ENCODE results near the gene SCD.

DNA sequence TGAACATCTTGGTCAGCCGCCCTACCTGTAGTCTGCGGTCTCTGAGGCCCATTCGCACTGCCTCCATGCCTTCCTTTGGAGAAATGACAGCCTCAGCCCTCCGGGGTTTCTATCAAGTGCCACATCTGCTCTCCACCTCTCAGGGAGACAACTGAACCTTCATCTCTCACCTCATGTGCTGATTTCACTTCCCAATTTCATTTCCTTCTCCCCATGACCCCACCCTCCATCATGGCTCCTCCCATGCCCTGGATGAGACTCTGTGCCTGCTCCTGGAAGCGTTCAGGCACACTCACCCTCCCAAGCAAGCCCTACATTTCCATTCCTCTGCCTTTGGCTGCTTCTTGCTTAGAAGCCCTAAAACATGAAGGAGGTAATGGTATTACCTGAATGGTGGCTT is 7.8 kb upstream of the SCD start:
- TF ChIP-seq, protein P1, sequence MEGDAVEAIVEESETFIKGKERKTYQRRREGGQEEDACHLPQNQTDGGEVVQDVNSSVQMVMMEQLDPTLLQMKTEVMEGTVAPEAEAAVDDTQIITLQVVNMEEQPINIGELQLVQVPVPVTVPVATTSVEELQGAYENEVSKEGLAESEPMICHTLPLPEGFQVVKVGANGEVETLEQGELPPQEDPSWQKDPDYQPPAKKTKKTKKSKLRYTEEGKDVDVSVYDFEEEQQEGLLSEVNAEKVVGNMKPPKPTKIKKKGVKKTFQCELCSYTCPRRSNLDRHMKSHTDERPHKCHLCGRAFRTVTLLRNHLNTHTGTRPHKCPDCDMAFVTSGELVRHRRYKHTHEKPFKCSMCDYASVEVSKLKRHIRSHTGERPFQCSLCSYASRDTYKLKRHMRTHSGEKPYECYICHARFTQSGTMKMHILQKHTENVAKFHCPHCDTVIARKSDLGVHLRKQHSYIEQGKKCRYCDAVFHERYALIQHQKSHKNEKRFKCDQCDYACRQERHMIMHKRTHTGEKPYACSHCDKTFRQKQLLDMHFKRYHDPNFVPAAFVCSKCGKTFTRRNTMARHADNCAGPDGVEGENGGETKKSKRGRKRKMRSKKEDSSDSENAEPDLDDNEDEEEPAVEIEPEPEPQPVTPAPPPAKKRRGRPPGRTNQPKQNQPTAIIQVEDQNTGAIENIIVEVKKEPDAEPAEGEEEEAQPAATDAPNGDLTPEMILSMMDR (IDR thresholded peaks at IDR 0.05) = no peak
- TF ChIP-seq EP300 (IDR thresholded peaks at IDR 0.05) (no peak), POLR2AphosphoS5 (IDR thresholded peaks at IDR 0.05) (no peak)

All from suprapubic skin (tissue), 4 donors.